Measurements from ENCODE around the gene NFATC4. TPM values are rescaled to one million over a fixed set of nuclear protein-coding genes. Genes with fewer than 3 reads are reported as not detected.

The NFATC4 gene
- total RNA-seq, 1 experiment from 2014 or later = 7.6 TPM

DNA sequence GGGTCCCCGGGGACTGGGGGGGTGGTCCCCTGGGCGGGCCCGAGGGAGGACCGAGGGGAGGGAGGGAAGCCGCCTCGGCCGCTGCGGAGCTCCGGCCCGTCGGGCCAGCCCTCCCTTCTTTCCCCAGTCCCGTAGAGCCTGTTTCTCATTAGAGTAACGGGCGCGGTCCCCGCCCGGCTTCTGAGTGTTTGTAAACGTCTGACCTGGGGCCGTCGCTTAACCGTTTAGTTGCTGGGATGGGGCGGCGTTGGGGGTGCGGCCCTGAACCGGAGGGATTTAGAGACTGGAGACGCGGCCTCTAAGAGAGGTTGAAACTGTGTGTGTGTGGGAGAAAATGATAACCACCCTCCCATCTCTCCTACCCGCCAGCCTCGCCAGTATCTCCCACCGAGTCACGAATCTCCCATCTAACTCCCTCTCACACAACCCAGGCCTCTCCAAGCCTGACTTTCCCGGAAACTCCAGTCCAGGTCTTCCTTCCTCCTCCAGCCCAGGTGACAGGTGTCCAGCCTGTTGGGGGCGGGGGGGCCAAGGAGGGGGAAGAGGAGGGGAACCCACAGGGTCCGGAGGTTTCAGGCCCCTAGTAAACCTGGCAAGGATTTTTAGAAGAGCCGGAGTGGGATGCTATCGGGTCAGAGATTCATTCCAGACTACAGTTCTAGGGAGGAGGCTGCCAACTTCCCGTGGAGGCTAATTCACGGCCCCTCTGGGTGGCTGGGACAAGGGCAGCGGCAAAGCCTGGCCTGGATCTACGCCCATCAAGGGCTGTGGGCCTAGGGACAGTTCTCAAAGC lies 1.1 kb upstream of the NFATC4 start:
- ATAC-seq (peak; percentile 77), DNase-seq (ENCODE audit: low read depth, low spot score) (peak; percentile 97)
- peaks cover 15 to 33% of the 10 kb centered on the region in 2 experiments for H3K4me1 ChIP-seq (ENCODE audit: control insufficient read depth in 1 of 2, insufficient read depth in 2 of 2, low read length in 2 of 2)
- POLR2A ChIA-PET = interaction anchor here (0.8 to 2.2 kb wide), 6 partner anchors 15 to 1272 kb away, joined by 3 to 33 read pairs (median 4); partner anchors contain the start of genes ACIN1, CBLN3, KHNYN and RNF31
- CTCF ChIA-PET = interaction anchor here (0.7 to 2.3 kb wide), 11 partner anchors 10 to 125 kb away, joined by 3 to 84 read pairs (median 7); partner anchors contain the start of genes CIDEB, SDR39U1 and TINF2
- H3K27ac ChIP-seq (ENCODE audit: low read depth, low read length) = peak overlapping the region; percentile 89
- RAD21 ChIA-PET (ENCODE audit: low non-redundant PET in 1 of 2, low total read pairs in 2 of 2, uncharacterized antibody in 2 of 2, unreplicated experiment in 2 of 2) = interaction anchor here (0.9 to 2.2 kb wide), 4 partner anchors 33 to 65 kb away, joined by 3 to 18 read pairs (median 6); no protein-coding TSS in a partner anchor
- H3K36me3 ChIP-seq (ENCODE audit: control insufficient read depth in 1 of 2, insufficient read depth in 2 of 2, low read length in 2 of 2) = no peaks in the 10 kb centered on the region
- H3K27me3 ChIP-seq (ENCODE audit: insufficient read depth, low read length) = no peaks in the 10 kb centered on the region
- BruUV-seq (replicated peaks) = no TSS peak
- no peaks in the 10 kb centered on the region for H4K20me1 ChIP-seq (ENCODE audit: insufficient read depth)
- no peaks in the 10 kb centered on the region for H3K79me2 ChIP-seq (ENCODE audit: insufficient read depth, low read length)
- intact Hi-C loops (cut with micrococcal nuclease) = loop anchor here (1.0 kb wide), 2 partner anchors 25 to 34 kb away; no protein-coding TSS in a partner anchor
- H3K4me2 ChIP-seq (ENCODE audit: low read length) = peak overlapping the region; percentile 97
- peak overlapping the region; percentile 55 to 64 for H3K4me3 ChIP-seq (replicated peaks in 1 of 2; ENCODE audit: low read depth in 1 of 2, low read length in 2 of 2)
- H3K9ac ChIP-seq (ENCODE audit: low read length) = peak overlapping the region; percentile 69
- peak overlapping the region; percentile 87 for H2AFZ ChIP-seq (ENCODE audit: low read depth, low read length, poor library complexity, severe bottlenecking)
- no peaks in the 10 kb centered on the region for H3K9me2 ChIP-seq (ENCODE audit: insufficient read depth)
- H3K9me3 ChIP-seq (ENCODE audit: control insufficient read depth in 1 of 2, insufficient read depth in 1 of 2, low read depth in 1 of 2, low read length in 2 of 2) = no peaks in the 10 kb centered on the region
- TF ChIP-seq, protein P1, sequence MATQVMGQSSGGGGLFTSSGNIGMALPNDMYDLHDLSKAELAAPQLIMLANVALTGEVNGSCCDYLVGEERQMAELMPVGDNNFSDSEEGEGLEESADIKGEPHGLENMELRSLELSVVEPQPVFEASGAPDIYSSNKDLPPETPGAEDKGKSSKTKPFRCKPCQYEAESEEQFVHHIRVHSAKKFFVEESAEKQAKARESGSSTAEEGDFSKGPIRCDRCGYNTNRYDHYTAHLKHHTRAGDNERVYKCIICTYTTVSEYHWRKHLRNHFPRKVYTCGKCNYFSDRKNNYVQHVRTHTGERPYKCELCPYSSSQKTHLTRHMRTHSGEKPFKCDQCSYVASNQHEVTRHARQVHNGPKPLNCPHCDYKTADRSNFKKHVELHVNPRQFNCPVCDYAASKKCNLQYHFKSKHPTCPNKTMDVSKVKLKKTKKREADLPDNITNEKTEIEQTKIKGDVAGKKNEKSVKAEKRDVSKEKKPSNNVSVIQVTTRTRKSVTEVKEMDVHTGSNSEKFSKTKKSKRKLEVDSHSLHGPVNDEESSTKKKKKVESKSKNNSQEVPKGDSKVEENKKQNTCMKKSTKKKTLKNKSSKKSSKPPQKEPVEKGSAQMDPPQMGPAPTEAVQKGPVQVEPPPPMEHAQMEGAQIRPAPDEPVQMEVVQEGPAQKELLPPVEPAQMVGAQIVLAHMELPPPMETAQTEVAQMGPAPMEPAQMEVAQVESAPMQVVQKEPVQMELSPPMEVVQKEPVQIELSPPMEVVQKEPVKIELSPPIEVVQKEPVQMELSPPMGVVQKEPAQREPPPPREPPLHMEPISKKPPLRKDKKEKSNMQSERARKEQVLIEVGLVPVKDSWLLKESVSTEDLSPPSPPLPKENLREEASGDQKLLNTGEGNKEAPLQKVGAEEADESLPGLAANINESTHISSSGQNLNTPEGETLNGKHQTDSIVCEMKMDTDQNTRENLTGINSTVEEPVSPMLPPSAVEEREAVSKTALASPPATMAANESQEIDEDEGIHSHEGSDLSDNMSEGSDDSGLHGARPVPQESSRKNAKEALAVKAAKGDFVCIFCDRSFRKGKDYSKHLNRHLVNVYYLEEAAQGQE (IDR thresholded peaks at IDR 0.05; ENCODE audit: low read depth) = no peak
- no peak for TF ChIP-seq FOSL1 (IDR thresholded peaks at IDR 0.05; ENCODE audit: low read depth)
- TF ChIP-seq EZH2 (IDR thresholded peaks at IDR 0.05) = no peak
- peak; percentile 68 for TF ChIP-seq ZFX (IDR thresholded peaks at IDR 0.05)
- TF ChIP-seq, protein P2, sequence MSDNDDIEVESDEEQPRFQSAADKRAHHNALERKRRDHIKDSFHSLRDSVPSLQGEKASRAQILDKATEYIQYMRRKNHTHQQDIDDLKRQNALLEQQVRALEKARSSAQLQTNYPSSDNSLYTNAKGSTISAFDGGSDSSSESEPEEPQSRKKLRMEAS (IDR thresholded peaks at IDR 0.05) = no peak; the same call in 1 of the 2 replicates
- peak; percentile 68 for TF ChIP-seq TCF7L2 (IDR thresholded peaks at IDR 0.05; ENCODE audit: borderline replicate concordance, extremely low read depth, insufficient read depth, insufficient read length)
- TF ChIP-seq, protein P3, sequence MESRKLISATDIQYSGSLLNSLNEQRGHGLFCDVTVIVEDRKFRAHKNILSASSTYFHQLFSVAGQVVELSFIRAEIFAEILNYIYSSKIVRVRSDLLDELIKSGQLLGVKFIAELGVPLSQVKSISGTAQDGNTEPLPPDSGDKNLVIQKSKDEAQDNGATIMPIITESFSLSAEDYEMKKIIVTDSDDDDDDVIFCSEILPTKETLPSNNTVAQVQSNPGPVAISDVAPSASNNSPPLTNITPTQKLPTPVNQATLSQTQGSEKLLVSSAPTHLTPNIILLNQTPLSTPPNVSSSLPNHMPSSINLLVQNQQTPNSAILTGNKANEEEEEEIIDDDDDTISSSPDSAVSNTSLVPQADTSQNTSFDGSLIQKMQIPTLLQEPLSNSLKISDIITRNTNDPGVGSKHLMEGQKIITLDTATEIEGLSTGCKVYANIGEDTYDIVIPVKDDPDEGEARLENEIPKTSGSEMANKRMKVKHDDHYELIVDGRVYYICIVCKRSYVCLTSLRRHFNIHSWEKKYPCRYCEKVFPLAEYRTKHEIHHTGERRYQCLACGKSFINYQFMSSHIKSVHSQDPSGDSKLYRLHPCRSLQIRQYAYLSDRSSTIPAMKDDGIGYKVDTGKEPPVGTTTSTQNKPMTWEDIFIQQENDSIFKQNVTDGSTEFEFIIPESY (IDR thresholded peaks at IDR 0.05; ENCODE audit: extremely low read depth, insufficient replicate concordance, low read length) = peak; percentile 9
- TF ChIP-seq ATF3 (IDR thresholded peaks at IDR 0.05) = no peak
- no peak for TF ChIP-seq ELF1 (IDR thresholded peaks at IDR 0.05; ENCODE audit: borderline replicate concordance, low read depth)
- no peak for TF ChIP-seq CBX3 (IDR thresholded peaks at IDR 0.05; ENCODE audit: low read depth)
- TF ChIP-seq JUND (IDR thresholded peaks at IDR 0.05) = peak; percentile 51
- TF ChIP-seq, protein P4, sequence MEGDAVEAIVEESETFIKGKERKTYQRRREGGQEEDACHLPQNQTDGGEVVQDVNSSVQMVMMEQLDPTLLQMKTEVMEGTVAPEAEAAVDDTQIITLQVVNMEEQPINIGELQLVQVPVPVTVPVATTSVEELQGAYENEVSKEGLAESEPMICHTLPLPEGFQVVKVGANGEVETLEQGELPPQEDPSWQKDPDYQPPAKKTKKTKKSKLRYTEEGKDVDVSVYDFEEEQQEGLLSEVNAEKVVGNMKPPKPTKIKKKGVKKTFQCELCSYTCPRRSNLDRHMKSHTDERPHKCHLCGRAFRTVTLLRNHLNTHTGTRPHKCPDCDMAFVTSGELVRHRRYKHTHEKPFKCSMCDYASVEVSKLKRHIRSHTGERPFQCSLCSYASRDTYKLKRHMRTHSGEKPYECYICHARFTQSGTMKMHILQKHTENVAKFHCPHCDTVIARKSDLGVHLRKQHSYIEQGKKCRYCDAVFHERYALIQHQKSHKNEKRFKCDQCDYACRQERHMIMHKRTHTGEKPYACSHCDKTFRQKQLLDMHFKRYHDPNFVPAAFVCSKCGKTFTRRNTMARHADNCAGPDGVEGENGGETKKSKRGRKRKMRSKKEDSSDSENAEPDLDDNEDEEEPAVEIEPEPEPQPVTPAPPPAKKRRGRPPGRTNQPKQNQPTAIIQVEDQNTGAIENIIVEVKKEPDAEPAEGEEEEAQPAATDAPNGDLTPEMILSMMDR (IDR thresholded peaks at IDR 0.05 in 2 of 3, conservative IDR thresholded peaks at IDR 0.05 in 1 of 3; ENCODE audit: borderline replicate concordance in 1 of 3, insufficient read depth in 1 of 3, low read depth in 2 of 3, low read length in 2 of 3) = no peak
- no peak for TF ChIP-seq POLR2A (IDR thresholded peaks at IDR 0.05; ENCODE audit: borderline replicate concordance, extremely low read depth, insufficient read depth, insufficient read length)
- TF ChIP-seq SP1 (IDR thresholded peaks at IDR 0.05; ENCODE audit: low read depth) = peak; percentile 94
- TF ChIP-seq ZNF274 (IDR thresholded peaks at IDR 0.05; ENCODE audit: low read depth, low read length) = no peak
- TF ChIP-seq SIN3A (IDR thresholded peaks at IDR 0.05; ENCODE audit: low read depth) = peak; percentile 29; the same call in 1 of the 2 replicates
- peak; percentile 50 for TF ChIP-seq YY1 (IDR thresholded peaks at IDR 0.05; ENCODE audit: extremely low read depth, insufficient replicate concordance, low read depth, low read length)
- TF ChIP-seq EGR1 (IDR thresholded peaks at IDR 0.05; ENCODE audit: low read depth) = no peak
